ENCODE data around the gene IL22. TPM values are rescaled to one million over a fixed set of nuclear protein-coding genes. Genes with fewer than 3 reads are reported as not detected.

IL22 gene
- total RNA-seq, 1 experiment from 2014 or later = not detected

GRCh38 chr12:68206446-68206845, 47.0 kb downstream of the IL22 start:
- no peak overlapping the region for H3K56ac ChIP-seq (ENCODE audit: insufficient read length, low read depth, low read length)
- H3K79me2 ChIP-seq (ENCODE audit: insufficient read depth, low read length) = no peaks in the 10 kb centered on the region
- H3K9ac ChIP-seq (ENCODE audit: extremely low read depth, insufficient read length, low read length) = no peak overlapping the region
- no peak overlapping the region for H2BK15ac ChIP-seq (ENCODE audit: low read depth, low read length)
- H2BK20ac ChIP-seq (ENCODE audit: low read depth, low read length, poor library complexity, severe bottlenecking) = no peak overlapping the region
- DNase-seq = no peak
- no peaks in the 10 kb centered on the region for H3K27me3 ChIP-seq (ENCODE audit: insufficient read depth, low read length)
- H3K14ac ChIP-seq (ENCODE audit: insufficient read depth, low read length) = no peak overlapping the region
- H3K27me3 Mint-ChIP-seq (ENCODE audit: low read depth) = no peaks in the 10 kb centered on the region
- no CpG with 5 or more reads among the region's 1 CpG for WGBS (ENCODE audit: extremely low coverage, insufficient read length, low lambda C conversion rate)
- H4K91ac ChIP-seq (ENCODE audit: insufficient read length, low read depth, low read length) = no peak overlapping the region
- no peaks in the 10 kb centered on the region; a peak in 1 of 5 replicates for H3K9me3 Mint-ChIP-seq
- H2AK5ac ChIP-seq (ENCODE audit: insufficient read length, low read length) = no peak overlapping the region
- no peaks in the 10 kb centered on the region for H4K20me1 ChIP-seq (ENCODE audit: control insufficient read depth, insufficient read depth, insufficient read length)
- no peak overlapping the region for H3T11ph ChIP-seq (ENCODE audit: low read length)
- H3K23ac ChIP-seq (ENCODE audit: insufficient read length, low read depth, low read length) = no peak overlapping the region
- H3K27ac ChIP-seq (ENCODE audit: insufficient read length, low read depth, low read length) = no peak overlapping the region
- H3K9me3 ChIP-seq (ENCODE audit: control insufficient read depth, low read depth, low read length) = no peaks in the 10 kb centered on the region
- H2BK12ac ChIP-seq (ENCODE audit: insufficient read length, low read depth, low read length) = no peak overlapping the region
- H2AFZ ChIP-seq (ENCODE audit: low read length) = no peak overlapping the region
- H2BK5ac ChIP-seq (ENCODE audit: insufficient read length, low read length) = no peak overlapping the region
- H3K4me1 Mint-ChIP-seq = peaks cover 4 to 7% of the 10 kb centered on the region in 2 experiments
- no peaks in the 10 kb centered on the region for H3K36me3 Mint-ChIP-seq (ENCODE audit: insufficient read depth in 1 of 3, low read depth in 3 of 3)
- no peak overlapping the region for H2BK120ac ChIP-seq (ENCODE audit: low read depth, low read length, poor library complexity, severe bottlenecking)
- no peak overlapping the region for H3K4me2 ChIP-seq (ENCODE audit: insufficient read depth, insufficient read length, low read length)
- no peak overlapping the region for H4K8ac ChIP-seq (replicated peaks; ENCODE audit: insufficient read length, low read depth, low read length)
- no peak overlapping the region for H3K4me3 Mint-ChIP-seq
- no peaks in the 10 kb centered on the region for H3K79me1 ChIP-seq (ENCODE audit: insufficient read depth, low read depth, low read length, poor library complexity, severe bottlenecking)
- H3K23me2 ChIP-seq (ENCODE audit: insufficient read length, low read depth, low read length, poor library complexity, severe bottlenecking) = no peaks in the 10 kb centered on the region
- H4K5ac ChIP-seq (ENCODE audit: insufficient read length, low read depth, low read length) = no peak overlapping the region
- peaks cover 2% of the 10 kb centered on the region; the same call in 1 of the 2 replicates for H3K4me1 ChIP-seq (ENCODE audit: insufficient read depth, low read length)
- no peak overlapping the region for H3K4ac ChIP-seq (ENCODE audit: low read depth, low read length)
- TF ChIP-seq CTCF (conservative IDR thresholded peaks at IDR 0.05) = no peak
- H3K18ac ChIP-seq (ENCODE audit: insufficient read length, low read depth, low read length) = no peak overlapping the region
- H3K27ac Mint-ChIP-seq = no peak overlapping the region
